OCI-LY7 (cell line): ENCODE measurements around the gene PLXNA3.

ENCODE experiments used
- EZH2phosphoT487 ChIP-seq: fragments of 200-600 bp; sonication (generic); IDR thresholded peaks from 2 replicates; pipeline ENCODE4 v1.6.1; 2018; ENCODE audit warnings: low read depth, borderline replicate concordance, mild to moderate bottlenecking, mixed run types, antibody characterized with exemption, low read length, moderate library complexity, mixed read lengths
- TF ChIP-seq, protein P1 (sequence below): fragments of 200-600 bp; sonication (generic); conservative IDR thresholded peaks from 2 replicates; pipeline ENCODE4 v1.5.1; 2014; ENCODE audit warnings: mild to moderate bottlenecking, antibody characterized with exemption, low read length, moderate library complexity, mixed read lengths

DNA sequence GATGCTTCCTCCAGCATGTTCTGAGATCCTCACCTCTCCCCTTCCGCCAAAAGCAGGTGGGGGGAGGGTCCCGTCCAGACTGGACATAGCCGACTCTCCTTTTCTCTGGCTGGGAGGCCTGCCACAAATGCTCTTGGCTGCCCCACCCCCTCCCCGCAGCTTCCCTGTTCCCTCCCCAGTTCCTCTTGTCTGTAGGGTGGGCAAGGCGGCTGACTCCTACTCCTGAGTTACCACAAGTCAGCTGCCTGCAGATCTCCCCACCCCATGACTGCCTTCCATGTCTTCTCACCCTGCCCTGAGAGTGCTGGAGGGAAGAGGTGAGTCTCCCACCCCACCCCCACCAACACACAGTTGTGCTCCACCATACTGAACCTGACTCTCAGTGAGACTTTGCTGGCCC lies 26.7 kb upstream of the PLXNA3 start:
- TF ChIP-seq, protein P1, sequence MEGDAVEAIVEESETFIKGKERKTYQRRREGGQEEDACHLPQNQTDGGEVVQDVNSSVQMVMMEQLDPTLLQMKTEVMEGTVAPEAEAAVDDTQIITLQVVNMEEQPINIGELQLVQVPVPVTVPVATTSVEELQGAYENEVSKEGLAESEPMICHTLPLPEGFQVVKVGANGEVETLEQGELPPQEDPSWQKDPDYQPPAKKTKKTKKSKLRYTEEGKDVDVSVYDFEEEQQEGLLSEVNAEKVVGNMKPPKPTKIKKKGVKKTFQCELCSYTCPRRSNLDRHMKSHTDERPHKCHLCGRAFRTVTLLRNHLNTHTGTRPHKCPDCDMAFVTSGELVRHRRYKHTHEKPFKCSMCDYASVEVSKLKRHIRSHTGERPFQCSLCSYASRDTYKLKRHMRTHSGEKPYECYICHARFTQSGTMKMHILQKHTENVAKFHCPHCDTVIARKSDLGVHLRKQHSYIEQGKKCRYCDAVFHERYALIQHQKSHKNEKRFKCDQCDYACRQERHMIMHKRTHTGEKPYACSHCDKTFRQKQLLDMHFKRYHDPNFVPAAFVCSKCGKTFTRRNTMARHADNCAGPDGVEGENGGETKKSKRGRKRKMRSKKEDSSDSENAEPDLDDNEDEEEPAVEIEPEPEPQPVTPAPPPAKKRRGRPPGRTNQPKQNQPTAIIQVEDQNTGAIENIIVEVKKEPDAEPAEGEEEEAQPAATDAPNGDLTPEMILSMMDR = no peak
- TF ChIP-seq EZH2phosphoT487 = no peak
